Measurements from ENCODE around the gene MADD. TPM values are rescaled to one million over a fixed set of nuclear protein-coding genes. Genes with fewer than 3 reads are reported as not detected.

Gene MADD
- total RNA-seq, 4 donors from 2014 or later: 29.0 to 49.7 (median 38.1) TPM

GRCh38 chr11:47378010-47378835 lies 108.3 kb downstream of the MADD start, which contains the start of gene SPI1:
Gene SPI1, minus strand, starts transcription at chr11:47378547. Its CDS starts 194 bp downstream, at chr11:47378353.
- intact Hi-C loops (cut with DNase I): no loop called here
- no peak for DNase-seq
- no peaks in the 10 kb centered on the region for H3K9me3 ChIP-seq
- peaks cover 19 to 28% of the 10 kb centered on the region in 2 donors for H3K4me1 ChIP-seq
- no peaks in the 10 kb centered on the region for H3K36me3 ChIP-seq
- no peak within 1 kb of the TSS for H3K4me3 ChIP-seq (replicated peaks in 1 of 3)
- H3K27ac ChIP-seq: peak within 1 kb of the TSS in 2 of 3 donors; percentile 20 to 60
- TF ChIP-seq POLR2A (IDR thresholded peaks at IDR 0.05): no peak
- TF ChIP-seq, protein P1, sequence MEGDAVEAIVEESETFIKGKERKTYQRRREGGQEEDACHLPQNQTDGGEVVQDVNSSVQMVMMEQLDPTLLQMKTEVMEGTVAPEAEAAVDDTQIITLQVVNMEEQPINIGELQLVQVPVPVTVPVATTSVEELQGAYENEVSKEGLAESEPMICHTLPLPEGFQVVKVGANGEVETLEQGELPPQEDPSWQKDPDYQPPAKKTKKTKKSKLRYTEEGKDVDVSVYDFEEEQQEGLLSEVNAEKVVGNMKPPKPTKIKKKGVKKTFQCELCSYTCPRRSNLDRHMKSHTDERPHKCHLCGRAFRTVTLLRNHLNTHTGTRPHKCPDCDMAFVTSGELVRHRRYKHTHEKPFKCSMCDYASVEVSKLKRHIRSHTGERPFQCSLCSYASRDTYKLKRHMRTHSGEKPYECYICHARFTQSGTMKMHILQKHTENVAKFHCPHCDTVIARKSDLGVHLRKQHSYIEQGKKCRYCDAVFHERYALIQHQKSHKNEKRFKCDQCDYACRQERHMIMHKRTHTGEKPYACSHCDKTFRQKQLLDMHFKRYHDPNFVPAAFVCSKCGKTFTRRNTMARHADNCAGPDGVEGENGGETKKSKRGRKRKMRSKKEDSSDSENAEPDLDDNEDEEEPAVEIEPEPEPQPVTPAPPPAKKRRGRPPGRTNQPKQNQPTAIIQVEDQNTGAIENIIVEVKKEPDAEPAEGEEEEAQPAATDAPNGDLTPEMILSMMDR (IDR thresholded peaks at IDR 0.05): no peak
- 70 to 81% methylated on average over 8 to 18 of the region's 31 CpGs for WGBS, 2 donors
- no peaks in the 10 kb centered on the region for H3K27me3 ChIP-seq

DNA sequence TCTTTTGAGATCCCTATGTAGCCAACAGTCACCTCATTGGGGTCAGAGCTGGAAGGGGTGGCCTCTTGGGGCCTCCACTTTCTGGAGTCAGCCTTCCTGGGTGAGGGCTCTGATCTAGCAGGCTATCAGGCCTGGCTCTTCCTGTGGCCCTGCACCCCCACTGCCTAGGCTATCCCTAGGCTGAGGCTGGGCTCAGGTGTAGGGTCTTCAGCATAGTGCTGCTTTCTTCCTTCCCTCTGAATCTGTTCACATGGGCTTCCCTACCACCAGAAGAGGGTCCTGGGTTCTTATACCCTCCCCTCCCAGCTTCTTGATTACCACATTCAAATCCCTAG lies 108.9 kb downstream of the MADD start:
- Histone ChIP-seq H3K27ac (no peak overlapping the region), H3K4me1 (peaks cover 19 to 26% of the 10 kb centered on the region in 2 donors), H3K9me3 (no peaks in the 10 kb centered on the region), H3K27me3 (no peaks in the 10 kb centered on the region), H3K4me3 (replicated peaks in 1 of 3) (no peak overlapping the region), H3K36me3 (no peaks in the 10 kb centered on the region)
- intact Hi-C loops (cut with DNase I): no loop called here
- TF ChIP-seq, protein P1 (IDR thresholded peaks at IDR 0.05): no peak
- no peak for TF ChIP-seq POLR2A (IDR thresholded peaks at IDR 0.05)
- DNase-seq: no peak

DNA sequence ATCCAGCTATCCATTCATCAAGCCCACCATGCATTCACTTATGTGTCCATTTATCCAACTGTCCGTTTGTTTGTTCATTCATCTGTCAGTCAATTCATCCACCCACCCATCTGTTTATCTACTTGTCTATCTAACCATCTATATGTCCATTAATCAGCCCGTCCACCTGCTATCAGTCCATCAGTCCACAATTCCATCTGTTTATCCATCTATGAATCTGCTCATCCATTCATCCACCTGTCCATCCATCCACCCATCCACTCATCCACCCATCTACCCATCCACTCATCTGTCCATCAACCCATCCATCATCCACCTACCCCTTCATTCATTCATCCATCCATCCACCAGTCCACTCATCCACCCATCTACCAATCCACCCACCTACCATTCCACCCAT lies 109.4 kb downstream of the MADD start:
- intact Hi-C loops (cut with DNase I): no loop called here

More for the DNA sequence above, 109.4 kb downstream of the MADD start:
- H3K9me3 ChIP-seq: no peaks in the 10 kb centered on the region
- H3K4me1 ChIP-seq: peaks cover 19 to 24% of the 10 kb centered on the region in 2 donors
- no peaks in the 10 kb centered on the region for H3K27me3 ChIP-seq
- TF ChIP-seq, protein P1 (IDR thresholded peaks at IDR 0.05): no peak
- no peak for TF ChIP-seq POLR2A (IDR thresholded peaks at IDR 0.05)
- DNase-seq: no peak
- 90 to 97% methylated on average over 2 of the region's 2 CpGs for WGBS, 2 donors
- H3K4me3 ChIP-seq (replicated peaks in 1 of 3): no peak overlapping the region
- no peak overlapping the region for H3K27ac ChIP-seq
- H3K36me3 ChIP-seq: no peaks in the 10 kb centered on the region

Other genes with a start within 250 kb of the MADD start
- gene ARFGAP2, start 93.3 kb upstream of the MADD start, total RNA-seq: 100 to 1,000 TPM; 145 to 194 (median 160) TPM
- gene PACSIN3, start 83.7 kb upstream of the MADD start, total RNA-seq: 10 to 100 TPM; 43.6 to 71.6 (median 54.2) TPM
- 10 to 100 TPM; 10.6 to 19.3 (median 12.9) TPM for gene DDB2, start 55.2 kb upstream of the MADD start, total RNA-seq
- 10 to 100 TPM; 32.4 to 98.5 (median 73.3) TPM for gene ACP2, start 21.3 kb upstream of the MADD start, total RNA-seq
- 10 to 100 TPM; 27.5 to 58.3 (median 42.5) TPM for gene NR1H3, start 12.1 kb upstream of the MADD start, total RNA-seq
- not detected for gene MYBPC3, start 82.6 kb downstream of the MADD start, total RNA-seq
- gene SPI1, start 108.4 kb downstream of the MADD start, total RNA-seq: 10 to 100 TPM in 1 of 4 donors, 1 to 10 TPM in 3; 4.8 to 18.0 (median 5.8) TPM
- gene SLC39A13, start 138.5 kb downstream of the MADD start, total RNA-seq: 10 to 100 TPM; 51.3 to 84.3 (median 66.8) TPM
- gene PSMC3, start 156.3 kb downstream of the MADD start, total RNA-seq: 100 to 1,000 TPM in 2 of 4 donors, 10 to 100 TPM in 2; 92.7 to 240 (median 123) TPM
- gene RAPSN, start 179.0 kb downstream of the MADD start, total RNA-seq: under 1 TPM in 1 of 4 donors, not detected in 3; 0.67 TPM

Data from thyroid gland (tissue), 4 donors.